Gastrocnemius medialis (tissue), 4 donors: Measurements from ENCODE around the gene ZNF326.

Experiments
- POLR2A ChIP-seq, 2 donors: fragments of 450-650 bp; IDR thresholded peaks; one replicate each; pipeline ENCODE4 v1.6.1; 2017; ENCODE audit warnings: antibody characterized with exemption in 2 of 2, mild to moderate bottlenecking in 2 of 2, moderate library complexity in 2 of 2
- TF ChIP-seq, protein P1 (sequence below), 5 experiments: fragments of 450-650 bp in 3 of 5; fragments of 200-600 bp in 2 of 5; sonication (generic) in 2 of 5; IDR thresholded peaks in 4 of 5; conservative IDR thresholded peaks in 1 of 5; 1 replicate in 4 of 5; 2 replicates in 1 of 5; pipeline ENCODE4 v1.5.1; 2016 to 2019; ENCODE audit warnings: antibody characterized with exemption in 5 of 5, mild to moderate bottlenecking in 3 of 5, moderate library complexity in 3 of 5

DNA sequence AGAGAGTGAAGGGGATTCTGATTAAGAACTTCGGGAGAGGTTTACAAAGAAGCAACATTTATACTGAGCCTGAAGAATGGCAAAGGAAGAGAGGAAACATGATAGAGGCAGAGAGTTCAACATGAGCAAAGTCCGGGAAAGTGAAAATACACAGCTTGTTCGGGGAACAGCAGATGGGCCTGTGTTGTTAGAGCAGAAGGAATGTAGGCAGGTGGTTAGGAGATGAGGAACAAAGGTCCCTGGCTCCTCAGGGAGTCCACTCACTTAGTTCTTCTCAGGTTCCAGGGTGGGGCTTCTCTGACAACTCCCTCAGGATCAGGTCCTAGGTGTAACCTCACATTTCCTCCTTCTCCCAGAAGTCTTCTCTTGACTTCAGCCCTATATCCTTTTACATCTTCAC, 5.1 kb upstream of the ZNF326 start:
- TF ChIP-seq POLR2A (IDR thresholded peaks at IDR 0.05): no peak
- TF ChIP-seq, protein P1, sequence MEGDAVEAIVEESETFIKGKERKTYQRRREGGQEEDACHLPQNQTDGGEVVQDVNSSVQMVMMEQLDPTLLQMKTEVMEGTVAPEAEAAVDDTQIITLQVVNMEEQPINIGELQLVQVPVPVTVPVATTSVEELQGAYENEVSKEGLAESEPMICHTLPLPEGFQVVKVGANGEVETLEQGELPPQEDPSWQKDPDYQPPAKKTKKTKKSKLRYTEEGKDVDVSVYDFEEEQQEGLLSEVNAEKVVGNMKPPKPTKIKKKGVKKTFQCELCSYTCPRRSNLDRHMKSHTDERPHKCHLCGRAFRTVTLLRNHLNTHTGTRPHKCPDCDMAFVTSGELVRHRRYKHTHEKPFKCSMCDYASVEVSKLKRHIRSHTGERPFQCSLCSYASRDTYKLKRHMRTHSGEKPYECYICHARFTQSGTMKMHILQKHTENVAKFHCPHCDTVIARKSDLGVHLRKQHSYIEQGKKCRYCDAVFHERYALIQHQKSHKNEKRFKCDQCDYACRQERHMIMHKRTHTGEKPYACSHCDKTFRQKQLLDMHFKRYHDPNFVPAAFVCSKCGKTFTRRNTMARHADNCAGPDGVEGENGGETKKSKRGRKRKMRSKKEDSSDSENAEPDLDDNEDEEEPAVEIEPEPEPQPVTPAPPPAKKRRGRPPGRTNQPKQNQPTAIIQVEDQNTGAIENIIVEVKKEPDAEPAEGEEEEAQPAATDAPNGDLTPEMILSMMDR (IDR thresholded peaks at IDR 0.05 in 4 of 5, conservative IDR thresholded peaks at IDR 0.05 in 1 of 5): no peak
